Fibroblast of lung (primary cell): ENCODE data around the gene PRR16.

Source experiments
- EZH2 ChIP-seq: IDR thresholded peaks from 2 replicates; pipeline ENCODE4 v1.5.1; 2012; ENCODE audit warnings: low read length, control low read depth, mild to moderate bottlenecking; ENCODE audit errors: missing control alignments
- TF ChIP-seq, protein P1 (sequence below), 2 donors: IDR thresholded peaks in 1 of 2; conservative IDR thresholded peaks in 1 of 2; 1 replicate in 1 of 2; 2 replicates in 1 of 2; pipeline ENCODE4 v1.5.1; 2011 to 2012; ENCODE audit warnings: low read length in 2 of 2, control low read depth in 1 of 2, inconsistent platforms in 1 of 2, low read depth in 1 of 2, mild to moderate bottlenecking in 1 of 2

DNA sequence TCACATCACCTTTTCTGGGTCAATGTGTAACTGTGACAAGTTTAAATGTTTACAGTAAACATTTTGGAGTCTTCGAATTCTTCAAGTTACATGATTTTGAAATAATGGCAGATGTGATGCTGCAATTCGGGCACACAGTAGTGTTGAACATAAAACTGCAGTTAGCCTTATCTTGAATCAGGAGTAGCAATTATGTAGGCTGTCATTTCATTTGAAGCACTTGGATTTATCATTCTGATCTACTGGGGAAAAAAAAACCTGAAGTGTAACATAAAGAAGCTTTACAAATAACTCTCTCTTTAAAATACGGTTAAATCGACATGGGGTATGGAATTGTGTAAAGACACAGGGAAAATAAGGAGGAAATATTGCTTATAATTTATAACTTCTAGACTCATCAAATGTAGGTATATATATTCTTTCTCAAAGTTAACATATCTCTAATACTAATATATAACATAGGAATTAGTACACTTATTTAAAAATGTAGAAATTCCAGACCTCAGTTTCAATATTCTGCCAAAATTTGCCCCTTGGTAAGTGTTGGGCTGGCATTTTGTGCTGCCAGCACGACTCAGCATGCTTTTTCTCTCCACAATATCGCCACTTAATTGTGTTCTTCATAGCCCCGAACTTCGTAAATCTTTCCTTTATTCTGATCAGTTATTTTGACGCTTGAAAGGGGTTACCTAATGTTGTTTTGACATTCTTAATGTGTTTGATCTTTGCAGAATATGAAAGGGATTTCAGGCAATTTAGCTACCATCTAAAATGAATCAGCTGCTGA is 226.7 kb downstream of the PRR16 start:
- TF ChIP-seq EZH2, result no peak
- TF ChIP-seq, protein P1, sequence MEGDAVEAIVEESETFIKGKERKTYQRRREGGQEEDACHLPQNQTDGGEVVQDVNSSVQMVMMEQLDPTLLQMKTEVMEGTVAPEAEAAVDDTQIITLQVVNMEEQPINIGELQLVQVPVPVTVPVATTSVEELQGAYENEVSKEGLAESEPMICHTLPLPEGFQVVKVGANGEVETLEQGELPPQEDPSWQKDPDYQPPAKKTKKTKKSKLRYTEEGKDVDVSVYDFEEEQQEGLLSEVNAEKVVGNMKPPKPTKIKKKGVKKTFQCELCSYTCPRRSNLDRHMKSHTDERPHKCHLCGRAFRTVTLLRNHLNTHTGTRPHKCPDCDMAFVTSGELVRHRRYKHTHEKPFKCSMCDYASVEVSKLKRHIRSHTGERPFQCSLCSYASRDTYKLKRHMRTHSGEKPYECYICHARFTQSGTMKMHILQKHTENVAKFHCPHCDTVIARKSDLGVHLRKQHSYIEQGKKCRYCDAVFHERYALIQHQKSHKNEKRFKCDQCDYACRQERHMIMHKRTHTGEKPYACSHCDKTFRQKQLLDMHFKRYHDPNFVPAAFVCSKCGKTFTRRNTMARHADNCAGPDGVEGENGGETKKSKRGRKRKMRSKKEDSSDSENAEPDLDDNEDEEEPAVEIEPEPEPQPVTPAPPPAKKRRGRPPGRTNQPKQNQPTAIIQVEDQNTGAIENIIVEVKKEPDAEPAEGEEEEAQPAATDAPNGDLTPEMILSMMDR (conservative IDR thresholded peaks at IDR 0.05 in 1 of 2, IDR thresholded peaks at IDR 0.05 in 1 of 2; ENCODE audit: low read depth in 1 of 2, low read length in 2 of 2), result no peak
